Stimulated activated CD4-positive, alpha-beta T cell treated with anti-CD3 and anti-CD28 coated beads, Interleukin-12 subunit alpha, Interleukin-12 subunit beta, amount 100 ng/mL, for 4 hours (primary cell): ENCODE measurements around the gene SLC9A2.

Experiments
- DNase-seq: peaks from one replicate; pipeline ENCODE4 v3.0.0-alpha.2; 2020

Gene SLC9A2

GRCh38 chr2:102674370-102674769 lies 55.0 kb downstream of the SLC9A2 start:
- DNase-seq = no peak

- no peak for DNase-seq
Measured at GRCh38 chr2:102674836-102675235, 55.5 kb downstream of the SLC9A2 start.

- DNase-seq = no peak
Measured at GRCh38 chr2:102677244-102678215, 58.2 kb downstream of the SLC9A2 start.

- DNase-seq = no peak
Measured at GRCh38 chr2:102678442-102678841, 59.1 kb downstream of the SLC9A2 start.

GRCh38 chr2:102686479-102687439 lies 67.4 kb downstream of the SLC9A2 start:
- no peak for DNase-seq

- DNase-seq = no peak
Measured at GRCh38 chr2:102690012-102690411, 70.7 kb downstream of the SLC9A2 start.

- DNase-seq = no peak
Measured at GRCh38 chr2:102696463-102696862, 77.1 kb downstream of the SLC9A2 start.

- DNase-seq = no peak
Measured at GRCh38 chr2:102698369-102699111, 79.2 kb downstream of the SLC9A2 start.

GRCh38 chr2:102703305-102703704 lies 84.0 kb downstream of the SLC9A2 start:
- DNase-seq = no peak

GRCh38 chr2:102703748-102704147 lies 84.4 kb downstream of the SLC9A2 start:
- DNase-seq = no peak

- DNase-seq = no peak
Measured at GRCh38 chr2:102704531-102704930, 85.2 kb downstream of the SLC9A2 start.

GRCh38 chr2:102707796-102708695 lies 88.7 kb downstream of the SLC9A2 start:
- DNase-seq = no peak

GRCh38 chr2:102708847-102709559 lies 89.7 kb downstream of the SLC9A2 start:
- no peak for DNase-seq

- no peak for DNase-seq
Measured at GRCh38 chr2:102717308-102718018, 98.1 kb downstream of the SLC9A2 start.

- DNase-seq = no peak
Measured at GRCh38 chr2:102718387-102719316, 99.3 kb downstream of the SLC9A2 start.

- DNase-seq = no peak
Measured at GRCh38 chr2:102724016-102724490, 104.7 kb downstream of the SLC9A2 start.

- DNase-seq = no peak
Measured at GRCh38 chr2:102724553-102724952, 105.2 kb downstream of the SLC9A2 start.

- no peak for DNase-seq
Measured at GRCh38 chr2:102726128-102727087, 107.1 kb downstream of the SLC9A2 start.
